RPMI8226 (cell line): ENCODE measurements around the gene ST6GAL2.

ENCODE experiments used
- DNase-seq: peaks from one replicate; pipeline ENCODE4 v3.0.0-alpha.2; 2015

Gene ST6GAL2

DNA sequence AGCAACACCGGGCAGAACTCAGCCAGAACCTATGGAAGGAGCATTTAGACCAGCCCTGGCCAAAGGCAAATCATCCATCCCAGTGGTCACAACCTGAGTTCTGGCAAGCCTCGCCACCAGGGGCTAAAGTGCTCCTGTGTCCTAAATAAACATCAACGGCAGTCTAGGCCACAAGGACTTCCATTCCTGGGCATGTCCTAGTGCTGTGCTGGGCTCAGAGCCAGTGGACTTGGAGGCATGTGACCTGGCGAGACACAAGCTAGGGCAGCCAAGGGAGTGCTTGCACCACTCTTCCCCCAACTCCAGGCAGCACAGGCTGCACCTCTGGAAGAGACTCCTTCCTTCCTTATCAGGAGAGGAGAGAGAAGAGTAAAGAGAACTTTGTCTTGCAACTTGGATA lies 69.0 kb downstream of the ST6GAL2 start:
- no peak for DNase-seq

DNA sequence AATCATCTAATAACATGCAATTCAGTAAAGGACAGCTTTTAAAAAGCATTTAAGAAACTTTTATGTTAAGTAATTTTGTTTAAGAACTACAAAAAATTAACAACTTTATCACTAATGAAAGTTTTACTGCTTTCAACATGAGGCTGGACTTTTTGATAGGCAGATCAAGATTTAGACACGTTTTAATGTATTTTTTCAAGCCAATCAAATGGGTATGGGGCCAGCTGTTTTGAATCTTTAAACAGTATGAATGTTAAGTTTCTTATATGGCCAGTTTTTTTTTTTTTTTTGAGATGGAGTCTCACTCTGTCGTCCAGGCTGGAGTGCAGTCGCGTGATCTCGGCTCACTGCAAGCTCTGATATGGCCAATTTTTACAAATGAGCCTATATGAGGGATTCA lies 73.1 kb downstream of the ST6GAL2 start:
- DNase-seq = no peak

GRCh38 chr2:106812383-106812782 lies 73.6 kb downstream of the ST6GAL2 start:
- no peak for DNase-seq

GRCh38 chr2:106805716-106806115 lies 80.3 kb downstream of the ST6GAL2 start:
- DNase-seq = no peak

- no peak for DNase-seq
Measured at GRCh38 chr2:106804161-106804560, 81.8 kb downstream of the ST6GAL2 start.

GRCh38 chr2:106800976-106801655 lies 84.9 kb downstream of the ST6GAL2 start:
- no peak for DNase-seq

DNA sequence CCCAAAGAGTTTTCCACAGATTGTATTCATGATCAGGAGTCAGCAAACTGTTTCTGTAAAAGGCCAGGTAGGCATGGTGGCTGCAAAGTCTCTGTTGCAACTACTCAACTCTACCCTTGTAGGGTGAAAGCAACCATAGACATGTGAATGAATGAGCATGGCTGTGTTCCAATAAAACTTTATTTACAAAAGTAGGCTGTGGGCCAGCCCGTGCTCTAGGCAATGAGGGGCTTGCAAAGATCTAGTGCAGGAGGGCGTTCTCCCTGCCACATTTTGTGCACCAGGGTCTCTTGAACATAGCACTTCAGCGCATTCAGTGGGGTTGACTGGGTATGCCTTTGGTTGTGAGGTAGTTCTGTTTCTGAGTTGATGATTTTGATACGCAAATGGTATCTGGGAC lies 85.8 kb downstream of the ST6GAL2 start:
- no peak for DNase-seq

GRCh38 chr2:106798826-106799552 lies 87.0 kb downstream of the ST6GAL2 start:
- DNase-seq = no peak

DNA sequence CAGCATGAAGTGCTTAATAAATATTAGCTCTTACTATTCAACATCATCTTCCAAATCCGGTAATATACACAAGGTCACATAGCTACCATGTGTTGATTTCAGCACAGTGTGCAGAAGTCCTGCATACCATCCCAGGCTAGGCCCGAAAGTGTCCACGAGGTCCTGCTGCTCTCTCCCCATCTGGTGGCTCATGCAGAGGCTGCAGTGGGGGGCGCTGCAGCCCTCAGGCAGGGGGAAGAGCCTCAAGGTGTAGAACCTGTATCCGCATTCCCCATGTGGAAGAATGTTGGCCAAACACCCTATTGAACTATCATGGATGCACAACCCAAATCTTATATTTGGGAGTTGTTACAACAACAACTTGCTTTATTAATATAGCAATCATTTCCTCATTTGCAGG lies 88.5 kb downstream of the ST6GAL2 start:
- DNase-seq = no peak

- DNase-seq = no peak
Measured at GRCh38 chr2:106792671-106793070, 93.3 kb downstream of the ST6GAL2 start.

DNA sequence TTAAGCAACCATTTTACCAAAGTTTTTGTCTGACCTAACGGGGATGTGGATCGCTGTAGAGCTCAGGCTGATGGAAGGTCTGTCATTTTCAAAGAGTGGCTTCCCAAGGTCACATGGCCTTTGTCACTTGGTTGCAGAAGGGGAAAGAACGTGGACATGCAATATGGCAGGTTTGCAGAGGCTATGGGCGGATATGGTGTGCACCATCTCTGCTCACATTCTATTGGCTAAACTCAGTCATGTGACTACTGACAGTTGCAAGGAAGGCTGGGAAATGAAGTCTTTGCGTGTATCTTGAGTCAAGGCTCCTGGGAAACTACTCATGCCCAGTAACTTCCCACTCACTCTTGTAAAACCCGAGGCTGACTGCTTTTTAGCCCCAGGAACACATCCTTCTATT lies 96.8 kb downstream of the ST6GAL2 start:
- DNase-seq = peak; percentile 46

DNA sequence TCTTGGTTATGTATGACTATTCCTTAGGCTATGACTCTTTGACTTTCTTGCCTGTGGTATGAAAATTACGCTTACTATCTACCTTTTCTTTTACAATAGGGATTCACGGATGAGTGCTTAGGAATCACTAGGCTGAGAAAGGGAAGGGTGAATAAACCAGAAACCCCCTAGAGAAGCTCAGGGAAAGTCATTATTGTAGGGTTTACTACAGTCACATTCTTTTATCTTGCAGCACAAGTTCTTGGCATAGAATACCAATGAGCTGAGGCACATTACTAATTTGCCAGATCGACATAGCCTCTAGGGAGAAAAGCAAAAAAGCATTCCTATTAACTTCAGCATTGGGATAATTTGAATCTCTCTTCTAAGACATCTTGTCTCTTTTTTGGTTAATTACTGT lies 103.3 kb downstream of the ST6GAL2 start:
- no peak for DNase-seq

DNA sequence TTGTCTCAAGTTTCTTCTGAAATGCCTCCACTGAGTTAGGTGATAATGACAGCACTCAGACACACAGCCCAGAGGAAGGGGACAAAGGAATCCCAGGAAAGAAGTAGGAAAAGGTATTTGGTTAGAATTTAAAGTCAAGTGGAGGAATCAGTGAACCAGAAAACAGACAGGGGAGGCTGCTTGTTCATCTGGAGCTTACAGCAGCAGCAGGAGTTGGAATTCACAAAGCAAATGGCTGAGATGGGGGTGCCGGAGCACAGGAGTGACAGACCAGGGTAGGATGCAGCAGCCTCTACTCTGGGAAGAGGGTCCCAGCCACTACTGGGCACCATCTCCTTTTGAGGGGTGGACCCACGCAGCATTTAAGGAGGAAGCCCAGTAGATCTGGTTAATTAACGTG lies 104.8 kb downstream of the ST6GAL2 start:
- no peak for DNase-seq

- no peak for DNase-seq
Measured at GRCh38 chr2:106771811-106772210, 114.2 kb downstream of the ST6GAL2 start.

GRCh38 chr2:106770986-106771385 lies 115.0 kb downstream of the ST6GAL2 start:
- DNase-seq = no peak

GRCh38 chr2:106764614-106765013 lies 121.4 kb downstream of the ST6GAL2 start:
- DNase-seq = no peak

GRCh38 chr2:106759966-106760365 lies 126.0 kb downstream of the ST6GAL2 start:
- DNase-seq = no peak

GRCh38 chr2:106758901-106759497 lies 127.0 kb downstream of the ST6GAL2 start:
- no peak for DNase-seq
